HG03196 (cell line): ENCODE results near the gene BBIP1.
"Not testable (repeated sequence)": the region's sequence is repeated elsewhere in the genome, so short reads cannot be mapped to it uniquely, and the experiment has no call there.

ENCODE experiments used
- ATAC-seq: cut with Tn5 transposase; IDR thresholded peaks from one replicate; pipeline ENCODE4 v1.9.1; 2021; ENCODE audit not compliant: unreplicated experiment

BBIP1 gene

GRCh38 chr10:110885932-110886674, 32.9 kb downstream of the BBIP1 start:
- no peak for ATAC-seq

GRCh38 chr10:110883924-110884323, 35.1 kb downstream of the BBIP1 start:
- no peak for ATAC-seq

GRCh38 chr10:110881905-110882304, 37.1 kb downstream of the BBIP1 start:
- no peak for ATAC-seq

GRCh38 chr10:110881247-110881646, 37.7 kb downstream of the BBIP1 start:
- no peak for ATAC-seq

- ATAC-seq: no peak
Observed at GRCh38 chr10:110880012-110880411, 39.0 kb downstream of the BBIP1 start.

GRCh38 chr10:110876788-110877187, 42.2 kb downstream of the BBIP1 start:
- no peak for ATAC-seq

- ATAC-seq: no peak
Observed at GRCh38 chr10:110876000-110876399, 43.0 kb downstream of the BBIP1 start.

- ATAC-seq: no peak
Observed at GRCh38 chr10:110873951-110874350, 45.0 kb downstream of the BBIP1 start.

- no peak for ATAC-seq
Observed at GRCh38 chr10:110872984-110873923, 45.7 kb downstream of the BBIP1 start.

GRCh38 chr10:110872145-110872983, 46.6 kb downstream of the BBIP1 start:
- ATAC-seq: peak; percentile 41

- ATAC-seq: peak; percentile 71
Observed at GRCh38 chr10:110871298-110872084, 47.5 kb downstream of the BBIP1 start, which contains the start of gene PDCD4. TSS of gene PDCD4 (plus strand) at chr10:110871928. CDS start at chr10:110876028, 4,100 bp downstream.

- ATAC-seq: no peak
Observed at GRCh38 chr10:110870823-110871297, 48.1 kb downstream of the BBIP1 start.

- no peak for ATAC-seq
Observed at GRCh38 chr10:110868981-110869380, 50.0 kb downstream of the BBIP1 start.

GRCh38 chr10:110867807-110868465, 51.0 kb downstream of the BBIP1 start:
- ATAC-seq: no peak

- ATAC-seq: not testable (repeated sequence)
Observed at GRCh38 chr10:110867011-110867806, 51.8 kb downstream of the BBIP1 start.

GRCh38 chr10:110865809-110866482, 53.0 kb downstream of the BBIP1 start:
- no peak for ATAC-seq

GRCh38 chr10:110865186-110865808, 53.7 kb downstream of the BBIP1 start:
- no peak for ATAC-seq
